GM12878 (cell line): ENCODE data around the gene MPC1. TPM values are rescaled to one million over a fixed set of nuclear protein-coding genes. Genes with fewer than 3 reads are reported as not detected.

Experiments
- ATAC-seq: fragments of 200-7000 bp; cut with Tn5 transposase; 3 replicates; pipeline ENCODE4 v1.9.1; 2020; ENCODE audit warnings: mild to moderate bottlenecking, moderate library complexity
- BruUV-seq: library from RNA; stranded (reverse); fragments of 400-500 nt; replicated peaks from 2 replicates; lab custom pipeline; 2021; lab: Mats Ljungman, UMichigan
- CTCF ChIA-PET: fragments of 300-600 bp; sonication (Branson Sonifier 250); formaldehyde crosslinking; extraction: SDS; loops from one replicate; lab custom pipeline; 2021; ENCODE audit warnings: inconsistent platforms; lab: Yijun Ruan, JAX
- POLR2A ChIA-PET: fragments of 350-600 bp; formaldehyde crosslinking; extraction: SDS; loops from one replicate; lab custom pipeline; 2021; ENCODE audit warnings: inconsistent platforms; lab: Charles Lee
- RAD21 ChIA-PET: fragments of 300-600 bp; sonication (Branson Sonifier 250); formaldehyde crosslinking; loops from one replicate; lab custom pipeline; 2023; ENCODE audit warnings: antibody characterized with exemption; ENCODE audit not compliant: unreplicated experiment; lab: Charles Lee
- SMC1A ChIA-PET: fragments of 300-600 bp; sonication (Branson Sonifier 250); formaldehyde crosslinking; loops from one replicate; lab custom pipeline; 2023; ENCODE audit not compliant: unreplicated experiment, uncharacterized antibody; lab: Charles Lee
- DNase-seq: peaks from one replicate; pipeline ENCODE4 v3.0.0-alpha.2; 2011; ENCODE audit warnings: low read depth, low spot score
- FAIRE-seq: peaks from 3 replicates; lab custom pipeline; 2011; peaks lifted over from hg19 to GRCh38; lab: Jason Lieb, UNC
- H2AFZ ChIP-seq: 2 replicates; pipeline ENCODE4 v1.6.0; 2011; ENCODE audit warnings: low read depth, low read length, control low read depth; ENCODE audit not compliant: control insufficient read depth
- H3K27ac ChIP-seq: 2 replicates; pipeline ENCODE4 v1.5.1; 2011; ENCODE audit warnings: control low read depth; ENCODE audit not compliant: control insufficient read depth, insufficient read depth
- H3K27me3 ChIP-seq, 2 experiments: replicated peaks in 1 of 2; 2 replicates each; pipeline versions ENCODE4 v1.6.0 to v1.6.1; 2011; ENCODE audit warnings: low read length in 1 of 2; ENCODE audit not compliant: control insufficient read depth in 2 of 2, insufficient read depth in 2 of 2
- H3K36me3 ChIP-seq, 2 experiments: 2 replicates each; pipeline ENCODE4 v1.5.1; 2011; ENCODE audit warnings: low read length in 1 of 2; ENCODE audit not compliant: control insufficient read depth in 2 of 2, insufficient read depth in 2 of 2
- H3K4me1 ChIP-seq: 2 replicates; pipeline ENCODE4 v1.6.1; 2011; ENCODE audit warnings: mild to moderate bottlenecking, low read length, moderate library complexity, mixed read lengths; ENCODE audit not compliant: control insufficient read depth, insufficient read depth
- H3K4me2 ChIP-seq: 2 replicates; pipeline ENCODE4 v1.6.0; 2011; ENCODE audit warnings: control low read depth; ENCODE audit not compliant: control insufficient read depth, insufficient read depth
- H3K4me3 ChIP-seq: fragments of 200-600 bp; sonication (generic); 2 replicates; pipeline ENCODE4 v1.5.1; 2016
- H3K79me2 ChIP-seq: 2 replicates; pipeline ENCODE4 v1.6.0; 2011; ENCODE audit warnings: low read length; ENCODE audit not compliant: control insufficient read depth, insufficient read depth
- H3K9ac ChIP-seq: 2 replicates; pipeline ENCODE4 v1.8.0; 2011; ENCODE audit warnings: low read length, control low read depth, mixed read lengths; ENCODE audit not compliant: control insufficient read depth, insufficient read depth
- H3K9me3 ChIP-seq: replicated peaks from 3 replicates; pipeline ENCODE4 v1.5.1; 2011; ENCODE audit warnings: mild to moderate bottlenecking, low read length; ENCODE audit not compliant: control insufficient read depth, insufficient read depth
- H4K20me1 ChIP-seq: 2 replicates; pipeline ENCODE4 v1.6.0; 2011; ENCODE audit not compliant: control insufficient read depth, insufficient read depth
- CHD1 ChIP-seq: IDR thresholded peaks from 2 replicates; pipeline ENCODE4 v1.6.1; 2012; ENCODE audit warnings: low read depth, low read length, improper control_type of control experiment
- CHD2 ChIP-seq: IDR thresholded peaks from 2 replicates; pipeline ENCODE4 v1.6.1; 2011; ENCODE audit warnings: low read depth, low read length, improper control_type of control experiment, borderline replicate concordance
- CTCF ChIP-seq, 3 experiments: IDR thresholded peaks in 2 of 3; conservative IDR thresholded peaks in 1 of 3; 2 replicates each; pipeline ENCODE4 v1.5.1; 2011; ENCODE audit warnings: low read depth in 3 of 3, low read length in 3 of 3, mild to moderate bottlenecking in 3 of 3, control low read depth in 2 of 3, moderate library complexity in 2 of 3, inconsistent platforms in 1 of 3, mixed read lengths in 1 of 3; ENCODE audit not compliant: control insufficient read depth in 2 of 3, insufficient read depth in 1 of 3; ENCODE audit errors: extremely low read depth in 1 of 3
- IKZF1 ChIP-seq: fragments of 450-650 bp; conservative IDR thresholded peaks from 2 replicates; pipeline ENCODE4 v1.6.1; 2017; ENCODE audit warnings: antibody characterized with exemption, mild to moderate bottlenecking
- NR2C2 ChIP-seq: IDR thresholded peaks from 2 replicates; pipeline ENCODE4 v1.6.1; 2011; ENCODE audit warnings: borderline replicate concordance, low read depth; ENCODE audit not compliant: control insufficient read depth, insufficient read length
- POLR2AphosphoS5 ChIP-seq: IDR thresholded peaks from 2 replicates; pipeline ENCODE4 v1.6.1; 2011; ENCODE audit warnings: mild to moderate bottlenecking, low read length, inconsistent platforms
- SKIL ChIP-seq: fragments of 450-650 bp; IDR thresholded peaks from 2 replicates; pipeline ENCODE4 v1.6.1; 2017; ENCODE audit warnings: mild to moderate bottlenecking, low read depth, inconsistent platforms; ENCODE audit not compliant: poor library complexity, severe bottlenecking
- TBL1XR1 ChIP-seq: IDR thresholded peaks from 2 replicates; pipeline ENCODE4 v1.6.1; 2012; ENCODE audit warnings: low read depth, low read length, improper control_type of control experiment
- ZBED1 ChIP-seq: IDR thresholded peaks from 2 replicates; pipeline ENCODE4 v1.6.1; 2016; ENCODE audit warnings: borderline replicate concordance
- ZBTB40 ChIP-seq: fragments of 450-650 bp; IDR thresholded peaks from 2 replicates; pipeline ENCODE4 v1.6.1; 2016; ENCODE audit warnings: mild to moderate bottlenecking, moderate library complexity, borderline replicate concordance
- ZZZ3 ChIP-seq: IDR thresholded peaks from 2 replicates; pipeline ENCODE4 v1.6.1; 2011; ENCODE audit warnings: low read depth; ENCODE audit not compliant: control insufficient read depth, insufficient read length
- WGBS: methylation state at CpG from one replicate; pipeline ENCODE4 v1.1.6; 2016; ENCODE audit warnings: low lambda C conversion rate; ENCODE audit not compliant: insufficient replicate concordance, insufficient coverage; ENCODE audit errors: missing lambda C conversion rate; 5-methylcytosine and 5-hydroxymethylcytosine counted together
- in situ Hi-C: fragments of 300-500 bp; cut with MboI; formaldehyde crosslinking; loops from 9 replicates; pipeline ENCODE4 v1.14.3; 2018; ENCODE audit warnings: mixed read lengths
- intact Hi-C: fragments of 100-400 bp; cut with micrococcal nuclease; formaldehyde crosslinking; loops from one replicate; pipeline ENCODE4 v1.14.2; 2022; ENCODE audit not compliant: unreplicated experiment
- polyA plus RNA-seq, 11 experiments: library from polyadenylated mRNA; depleted of rRNA in 4 of 11; unstranded in 6 of 11; stranded (reverse) in 5 of 11; fragments of >200 nt; fragmentation: Nextera tagmentation in 4 of 11; fragmentation: Illumina TruSeq in 1 of 11; extraction: Ambion mirVana in 4 of 11; extraction: Trizol in 1 of 11; gene quantifications; 1 replicate in 1 of 11; 2 replicates in 10 of 11; pipeline versions ENCODE4 v1.2.1 to v1.2.3, GENCODE V29; 2011 to 2016; ENCODE audit warnings: inconsistent platforms in 2 of 11, missing spikeins in 2 of 11, low read depth in 1 of 11
- total RNA-seq, 4 experiments: library from RNA; depleted of rRNA in 3 of 4; stranded (reverse); fragments of >200 nt in 3 of 4; fragmentation: Illumina TruSeq in 1 of 4; extraction: Trizol in 1 of 4; gene quantifications; 2 replicates each; pipeline versions ENCODE4 v1.2.1 to v1.2.3, GENCODE V29; 2013 to 2021
- TF ChIP-seq, protein P1 (sequence below): fragments of 450-650 bp; IDR thresholded peaks from 2 replicates; pipeline ENCODE4 v1.6.1; 2017; ENCODE audit warnings: borderline replicate concordance

Gene MPC1
- total and polyA plus RNA-seq, 10 of the 15 experiments (the other 5 are each of a cell fraction or from before 2014, with no cell fraction given) = 53.2 to 177 (median 78.8) TPM

GRCh38 chr6:166369782-166370181, 13.0 kb downstream of the MPC1 start (continued):
- TF ChIP-seq ZZZ3 (no peak), CHD2 (no peak), CHD1 (no peak)

- H3K27ac ChIP-seq = no peak overlapping the region
- no peak overlapping the region for H2AFZ ChIP-seq
- no peak overlapping the region for H3K9ac ChIP-seq
- BruUV-seq = no TSS peak
- intact Hi-C loops = no loop called here
- peaks cover 2 to 18% of the 10 kb centered on the region in 2 experiments; a peak in 3 of 4 replicates for H3K36me3 ChIP-seq
- no peaks in the 10 kb centered on the region for H4K20me1 ChIP-seq
- FAIRE-seq (no peak), DNase-seq (no peak), ATAC-seq (no peak)
- H3K27me3 ChIP-seq = no peaks in the 10 kb centered on the region
- no peaks in the 10 kb centered on the region for H3K4me1 ChIP-seq
- WGBS = 100% methylated on average over 3 of the region's 3 CpGs
- CTCF ChIA-PET = interaction anchor here (1.0 to 2.1 kb wide), 2 partner anchors 14 to 15 kb away, joined by 3 to 11 read pairs; no protein-coding TSS in a partner anchor
- SMC1A ChIA-PET = interaction anchor here (0.7 to 2.8 kb wide), 9 partner anchors 9 to 222 kb away, joined by 3 to 7 read pairs (median 3); no protein-coding TSS in a partner anchor
- no peak overlapping the region for H3K4me2 ChIP-seq
- in situ Hi-C loops = no loop called here
- H3K9me3 ChIP-seq = no peaks in the 10 kb centered on the region
- H3K79me2 ChIP-seq = no peaks in the 10 kb centered on the region
- H3K4me3 ChIP-seq = no peak overlapping the region
- POLR2A ChIA-PET = interaction anchor here (1.0 kb wide), 1 partner anchor 15 kb away, joined by 3 read pairs; no protein-coding TSS in a partner anchor
- RAD21 ChIA-PET = interaction anchor here (2.6 kb wide), 1 partner anchor 14 kb away, joined by 14 read pairs; no protein-coding TSS in a partner anchor
- TF ChIP-seq, protein P1, sequence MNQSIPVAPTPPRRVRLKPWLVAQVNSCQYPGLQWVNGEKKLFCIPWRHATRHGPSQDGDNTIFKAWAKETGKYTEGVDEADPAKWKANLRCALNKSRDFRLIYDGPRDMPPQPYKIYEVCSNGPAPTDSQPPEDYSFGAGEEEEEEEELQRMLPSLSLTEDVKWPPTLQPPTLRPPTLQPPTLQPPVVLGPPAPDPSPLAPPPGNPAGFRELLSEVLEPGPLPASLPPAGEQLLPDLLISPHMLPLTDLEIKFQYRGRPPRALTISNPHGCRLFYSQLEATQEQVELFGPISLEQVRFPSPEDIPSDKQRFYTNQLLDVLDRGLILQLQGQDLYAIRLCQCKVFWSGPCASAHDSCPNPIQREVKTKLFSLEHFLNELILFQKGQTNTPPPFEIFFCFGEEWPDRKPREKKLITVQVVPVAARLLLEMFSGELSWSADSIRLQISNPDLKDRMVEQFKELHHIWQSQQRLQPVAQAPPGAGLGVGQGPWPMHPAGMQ = no peak
- TF ChIP-seq CTCF (IDR thresholded peaks at IDR 0.05 in 2 of 3, conservative IDR thresholded peaks at IDR 0.05 in 1 of 3; ENCODE audit: control insufficient read depth in 2 of 3, extremely low read depth in 1 of 3, insufficient read depth in 1 of 3, low read depth in 3 of 3, low read length in 3 of 3) (no peak), SKIL (no peak), ZBED1 (no peak), TBL1XR1 (no peak), NR2C2 (no peak), POLR2AphosphoS5 (no peak), IKZF1 (no peak), ZBTB40 (no peak)
These were observed 15.8 kb downstream of the MPC1 start for GRCh38 chr6:166366921-166367320.
